ENCODE data around the gene OR2M5.

The OR2M5 gene

GRCh38 chr1:248144513-248145198 is at the start of gene OR2M5:
OR2M5 (plus strand) TSS chr1:248145148; CDS start chr1:248145148, 0 bp downstream.
- DNase-seq (ENCODE audit: low read depth), result no peak

- no peak for DNase-seq (ENCODE audit: low read depth)
Observed at GRCh38 chr1:248098529-248098928, 46.4 kb upstream of the OR2M5 start.

- no peak for DNase-seq (ENCODE audit: low read depth)
Observed at GRCh38 chr1:248102847-248103246, 42.1 kb upstream of the OR2M5 start.

GRCh38 chr1:248111157-248111556 is 33.8 kb upstream of the OR2M5 start:
- no peak for DNase-seq (ENCODE audit: low read depth)

GRCh38 chr1:248114890-248115289 is 30.1 kb upstream of the OR2M5 start:
- DNase-seq (ENCODE audit: low read depth), result no peak

- DNase-seq (ENCODE audit: low read depth), result no peak
Observed at GRCh38 chr1:248127653-248128052, 17.3 kb upstream of the OR2M5 start.

GRCh38 chr1:248136811-248137210 is 8.1 kb upstream of the OR2M5 start:
- no peak for DNase-seq (ENCODE audit: low read depth)

- no peak for DNase-seq (ENCODE audit: low read depth)
Observed at GRCh38 chr1:248140846-248141245, 4.1 kb upstream of the OR2M5 start.

GRCh38 chr1:248143311-248143710 is 1.6 kb upstream of the OR2M5 start:
- DNase-seq (ENCODE audit: low read depth), result no peak

- no peak for DNase-seq (ENCODE audit: low read depth)
Observed at GRCh38 chr1:248152056-248152827, 7.3 kb downstream of the OR2M5 start.

- DNase-seq (ENCODE audit: low read depth), result no peak
Observed at GRCh38 chr1:248155927-248156326, 11.0 kb downstream of the OR2M5 start.

- DNase-seq (ENCODE audit: low read depth), result no peak
Observed at GRCh38 chr1:248158758-248159157, 13.8 kb downstream of the OR2M5 start.

GRCh38 chr1:248164031-248164430 is 19.1 kb downstream of the OR2M5 start:
- no peak for DNase-seq (ENCODE audit: low read depth)

GRCh38 chr1:248165186-248165585 is 20.2 kb downstream of the OR2M5 start:
- DNase-seq (ENCODE audit: low read depth), result no peak

- no peak for DNase-seq (ENCODE audit: low read depth)
Observed at GRCh38 chr1:248174521-248174920, 29.6 kb downstream of the OR2M5 start, which contains the start of gene OR2M2. OR2M2 (plus strand) TSS chr1:248174821; CDS start chr1:248179986, 5,165 bp downstream.

GRCh38 chr1:248183996-248184395 is 39.0 kb downstream of the OR2M5 start:
- no peak for DNase-seq (ENCODE audit: low read depth)

- DNase-seq (ENCODE audit: low read depth), result no peak
Observed at GRCh38 chr1:248187363-248187762, 42.4 kb downstream of the OR2M5 start.

GRCh38 chr1:248189026-248189425 is 44.1 kb downstream of the OR2M5 start:
- DNase-seq (ENCODE audit: low read depth), result no peak

GRCh38 chr1:248194117-248194516 is 49.2 kb downstream of the OR2M5 start:
- no peak for DNase-seq (ENCODE audit: low read depth)

All from activated gamma-delta T cell treated with anti-CD3 and anti-CD28 coated beads, Interleukin-2, amount 50 U/mL, for 16 hours (primary cell).